Esophagus muscularis mucosa (tissue), 4 donors: ENCODE measurements around the gene SCN8A. TPM values are rescaled to one million over a fixed set of nuclear protein-coding genes. Genes with fewer than 3 reads are reported as not detected.

Source experiments
- DNase-seq: peaks from one replicate; pipeline ENCODE4 v3.0.0-alpha.2; 2017; ENCODE audit errors: extremely low spot score
- H3K27ac ChIP-seq, 4 donors: fragments of 200-600 bp; sonication (generic); replicated peaks in 1 of 4; 1 replicate in 3 of 4; 2 replicates in 1 of 4; pipeline ENCODE4 v1.5.1; 2016 to 2019; ENCODE audit warnings: mild to moderate bottlenecking in 1 of 4
- H3K27me3 ChIP-seq, 4 donors: fragments of 200-600 bp; sonication (generic); one replicate each; pipeline versions ENCODE4 v1.5.1 to v1.6.0; 2016 to 2019
- H3K36me3 ChIP-seq, 4 donors: fragments of 200-600 bp; sonication (generic); one replicate each; pipeline ENCODE4 v1.5.1; 2016 to 2019
- H3K4me1 ChIP-seq, 4 donors: fragments of 200-600 bp; sonication (generic); one replicate each; pipeline ENCODE4 v1.5.1; 2016 to 2019
- H3K4me3 ChIP-seq, 4 donors: fragments of 200-600 bp; sonication (generic); 1 replicate in 2 of 4; 2 replicates in 2 of 4; pipeline ENCODE4 v1.5.1; 2016 to 2019; ENCODE audit warnings: mild to moderate bottlenecking in 4 of 4, moderate library complexity in 1 of 4
- H3K9me3 ChIP-seq, 4 donors: fragments of 200-600 bp; sonication (generic); 1 replicate in 3 of 4; 2 replicates in 1 of 4; pipeline ENCODE4 v1.5.1; 2016 to 2019
- EP300 ChIP-seq: sonication (generic); formaldehyde crosslinking; IDR thresholded peaks from one replicate; pipeline ENCODE4 v1.6.1; 2017; ENCODE audit warnings: antibody characterized with exemption
- POLR2A ChIP-seq: fragments of 450-650 bp; IDR thresholded peaks from one replicate; pipeline ENCODE4 v1.6.1; 2017; ENCODE audit warnings: antibody characterized with exemption, moderate library complexity, mild to moderate bottlenecking, low read depth
- POLR2AphosphoS5 ChIP-seq, 2 donors: sonication (generic); formaldehyde crosslinking; IDR thresholded peaks; one replicate each; pipeline ENCODE4 v1.6.1; 2017; ENCODE audit warnings: antibody characterized with exemption in 2 of 2
- WGBS: methylation state at CpG from one replicate; pipeline ENCODE4 v1.1.5; 2018; 5-methylcytosine and 5-hydroxymethylcytosine counted together
- intact Hi-C: fragments of 100-400 bp; cut with DNase I; formaldehyde crosslinking; loops from one replicate; pipeline ENCODE4 v1.15.1; 2023
- total RNA-seq, 4 donors: library from RNA; depleted of rRNA; stranded (reverse); fragments of >200 nt; gene quantifications; one replicate each; pipeline versions ENCODE4 v1.1.0 to v1.2.1, GENCODE V29; 2016
- TF ChIP-seq, protein P1 (sequence below), 3 experiments: fragments of 200-600 bp in 2 of 3; fragments of 450-650 bp in 1 of 3; sonication (generic) in 2 of 3; IDR thresholded peaks; one replicate each; pipeline ENCODE4 v1.5.1; 2017 to 2019; ENCODE audit warnings: antibody characterized with exemption in 3 of 3, mild to moderate bottlenecking in 2 of 3, moderate library complexity in 1 of 3

Gene SCN8A
- total RNA-seq, 4 donors from 2014 or later: 0.26 to 0.42 (median 0.31) TPM

DNA sequence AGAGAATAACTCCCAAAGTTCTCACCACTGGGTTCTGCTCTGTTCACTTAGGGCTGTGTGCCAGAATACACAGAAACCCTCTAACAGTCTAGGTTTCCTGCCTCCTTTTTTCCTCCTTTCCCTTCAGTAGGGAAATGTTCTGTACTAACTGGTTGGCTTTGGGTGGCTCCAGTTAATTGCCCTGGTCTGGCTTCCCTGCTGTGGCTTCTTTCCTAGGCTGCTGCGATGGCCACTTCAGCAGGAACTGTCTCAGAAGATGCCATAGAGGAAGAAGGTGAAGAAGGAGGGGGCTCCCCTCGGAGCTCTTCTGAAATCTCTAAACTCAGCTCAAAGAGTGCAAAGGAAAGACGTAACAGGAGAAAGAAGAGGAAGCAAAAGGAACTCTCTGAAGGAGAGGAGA, 115.2 kb downstream of the SCN8A start:
- TF ChIP-seq EP300 (no peak), POLR2A (no peak)
- TF ChIP-seq, protein P1, sequence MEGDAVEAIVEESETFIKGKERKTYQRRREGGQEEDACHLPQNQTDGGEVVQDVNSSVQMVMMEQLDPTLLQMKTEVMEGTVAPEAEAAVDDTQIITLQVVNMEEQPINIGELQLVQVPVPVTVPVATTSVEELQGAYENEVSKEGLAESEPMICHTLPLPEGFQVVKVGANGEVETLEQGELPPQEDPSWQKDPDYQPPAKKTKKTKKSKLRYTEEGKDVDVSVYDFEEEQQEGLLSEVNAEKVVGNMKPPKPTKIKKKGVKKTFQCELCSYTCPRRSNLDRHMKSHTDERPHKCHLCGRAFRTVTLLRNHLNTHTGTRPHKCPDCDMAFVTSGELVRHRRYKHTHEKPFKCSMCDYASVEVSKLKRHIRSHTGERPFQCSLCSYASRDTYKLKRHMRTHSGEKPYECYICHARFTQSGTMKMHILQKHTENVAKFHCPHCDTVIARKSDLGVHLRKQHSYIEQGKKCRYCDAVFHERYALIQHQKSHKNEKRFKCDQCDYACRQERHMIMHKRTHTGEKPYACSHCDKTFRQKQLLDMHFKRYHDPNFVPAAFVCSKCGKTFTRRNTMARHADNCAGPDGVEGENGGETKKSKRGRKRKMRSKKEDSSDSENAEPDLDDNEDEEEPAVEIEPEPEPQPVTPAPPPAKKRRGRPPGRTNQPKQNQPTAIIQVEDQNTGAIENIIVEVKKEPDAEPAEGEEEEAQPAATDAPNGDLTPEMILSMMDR (IDR thresholded peaks at IDR 0.05): no peak
- Histone ChIP-seq H3K4me1 (no peaks in the 10 kb centered on the region), H3K36me3 (no peaks in the 10 kb centered on the region), H3K9me3 (no peaks in the 10 kb centered on the region), H3K27me3 (no peaks in the 10 kb centered on the region), H3K4me3 (no peak overlapping the region), H3K27ac (no peak overlapping the region)
- intact Hi-C loops: no loop called here
- 75% methylated on average over 3 of the region's 3 CpGs for WGBS
- DNase-seq: no peak

DNA sequence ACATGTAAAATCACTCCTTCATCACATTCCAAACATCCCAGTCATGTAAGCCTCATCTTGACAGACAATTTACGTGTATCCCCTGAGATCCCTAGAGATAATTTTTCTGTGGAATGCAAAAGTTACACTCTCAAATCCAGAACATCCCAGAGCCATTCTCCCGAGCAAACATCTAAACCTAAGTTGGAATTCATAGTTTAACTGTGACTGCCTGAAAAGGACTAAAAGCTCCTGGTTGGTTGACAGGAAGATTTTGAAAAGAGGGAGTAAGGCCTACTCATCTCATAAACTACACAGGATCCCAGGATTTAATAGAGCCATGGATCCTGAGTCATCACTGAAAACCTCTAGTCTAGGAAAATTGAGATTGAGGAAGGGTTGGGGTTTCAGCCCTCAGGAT, 123.6 kb downstream of the SCN8A start:
- no peaks in the 10 kb centered on the region for H3K36me3 ChIP-seq
- no peak overlapping the region for H3K4me3 ChIP-seq
- no peak for DNase-seq
- H3K9me3 ChIP-seq: no peaks in the 10 kb centered on the region
- intact Hi-C loops: no loop called here
- peaks cover 0 to 12% (median 0%) of the 10 kb centered on the region in 4 donors for H3K27me3 ChIP-seq
- TF ChIP-seq POLR2A (no peak), POLR2AphosphoS5 (IDR thresholded peaks at IDR 0.05) (no peak), EP300 (no peak)
- TF ChIP-seq, protein P1 (IDR thresholded peaks at IDR 0.05): no peak
- no peaks in the 10 kb centered on the region for H3K4me1 ChIP-seq
- 78% methylated on average over 2 of the region's 2 CpGs for WGBS
- H3K27ac ChIP-seq: no peak overlapping the region

DNA sequence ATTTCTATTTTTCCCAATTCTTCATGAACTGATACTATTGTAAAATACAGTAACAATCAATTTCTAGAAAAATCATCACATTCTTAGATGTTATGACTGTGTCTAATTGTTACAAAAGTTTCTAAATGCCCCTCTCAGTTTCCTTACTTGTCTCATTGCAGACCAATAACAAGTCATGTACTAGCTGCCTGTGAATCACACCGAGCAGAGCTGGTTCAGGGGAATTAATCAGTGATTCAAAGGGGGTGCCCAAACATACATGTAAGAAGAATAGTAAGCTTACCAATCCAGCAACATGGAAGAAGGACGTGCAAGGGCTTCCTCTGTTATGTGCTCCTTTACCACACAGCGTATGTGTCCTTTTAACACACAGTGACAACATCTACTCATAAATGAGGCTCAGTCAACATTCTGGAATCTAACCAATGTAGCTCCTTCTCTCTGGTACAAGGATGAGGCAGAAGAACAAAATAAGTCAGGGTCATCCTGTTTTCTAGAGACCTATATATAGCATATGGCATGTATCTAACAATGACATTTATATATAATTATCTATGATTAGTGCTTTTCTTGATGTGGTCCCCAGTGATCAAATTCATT, 126.4 kb downstream of the SCN8A start:
- no peak overlapping the region for H3K27ac ChIP-seq
- intact Hi-C loops: no loop called here
- no peak overlapping the region for H3K4me3 ChIP-seq
- H3K36me3 ChIP-seq: no peaks in the 10 kb centered on the region
- DNase-seq: no peak
- H3K4me1 ChIP-seq: peaks cover 6 to 9% (median 9%) of the 10 kb centered on the region in 4 donors
- no peaks in the 10 kb centered on the region for H3K9me3 ChIP-seq
- no peak for TF ChIP-seq POLR2AphosphoS5 (IDR thresholded peaks at IDR 0.05)
- TF ChIP-seq EP300: no peak
- TF ChIP-seq, protein P1 (IDR thresholded peaks at IDR 0.05): no peak
- TF ChIP-seq POLR2A: no peak
- 83% methylated on average over 3 of the region's 3 CpGs for WGBS
- H3K27me3 ChIP-seq: peaks cover 0 to 31% (median 0%) of the 10 kb centered on the region in 4 donors

DNA sequence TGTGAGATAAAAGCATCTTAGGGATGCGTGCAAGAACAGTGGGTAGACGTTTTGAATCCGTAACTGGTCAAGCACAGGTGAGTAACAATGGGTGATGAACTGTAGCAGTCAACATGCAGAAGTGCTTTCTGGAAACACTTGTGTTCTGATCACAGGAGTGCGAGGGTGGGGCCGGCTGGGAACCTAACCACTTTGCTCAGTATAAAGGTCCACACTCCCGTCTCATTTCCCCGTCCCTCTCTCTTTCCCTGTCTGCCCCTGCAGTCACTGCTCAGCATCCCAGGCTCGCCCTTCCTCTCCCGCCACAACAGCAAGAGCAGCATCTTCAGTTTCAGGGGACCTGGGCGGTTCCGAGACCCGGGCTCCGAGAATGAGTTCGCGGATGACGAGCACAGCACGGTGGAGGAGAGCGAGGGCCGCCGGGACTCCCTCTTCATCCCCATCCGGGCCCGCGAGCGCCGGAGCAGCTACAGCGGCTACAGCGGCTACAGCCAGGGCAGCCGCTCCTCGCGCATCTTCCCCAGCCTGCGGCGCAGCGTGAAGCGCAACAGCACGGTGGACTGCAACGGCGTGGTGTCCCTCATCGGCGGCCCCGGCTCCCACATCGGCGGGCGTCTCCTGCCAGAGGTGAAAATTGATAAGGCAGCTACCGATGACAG, 130.4 kb downstream of the SCN8A start:
- WGBS: 11% methylated on average over 17 of the region's 44 CpGs
- H3K27ac ChIP-seq: no peak overlapping the region
- intact Hi-C loops: no loop called here
- no peak for DNase-seq
- H3K4me1 ChIP-seq: peaks cover 6 to 9% (median 9%) of the 10 kb centered on the region in 4 donors
- H3K27me3 ChIP-seq: peaks cover 0 to 36% (median 0%) of the 10 kb centered on the region in 4 donors
- no peaks in the 10 kb centered on the region for H3K9me3 ChIP-seq
- TF ChIP-seq POLR2AphosphoS5 (IDR thresholded peaks at IDR 0.05): no peak
- TF ChIP-seq, protein P1 (IDR thresholded peaks at IDR 0.05): peak in 1 of 3 experiments; percentile 41
- H3K4me3 ChIP-seq: peak overlapping the region; percentile 27 to 48 (median 30)
- H3K36me3 ChIP-seq: no peaks in the 10 kb centered on the region

DNA sequence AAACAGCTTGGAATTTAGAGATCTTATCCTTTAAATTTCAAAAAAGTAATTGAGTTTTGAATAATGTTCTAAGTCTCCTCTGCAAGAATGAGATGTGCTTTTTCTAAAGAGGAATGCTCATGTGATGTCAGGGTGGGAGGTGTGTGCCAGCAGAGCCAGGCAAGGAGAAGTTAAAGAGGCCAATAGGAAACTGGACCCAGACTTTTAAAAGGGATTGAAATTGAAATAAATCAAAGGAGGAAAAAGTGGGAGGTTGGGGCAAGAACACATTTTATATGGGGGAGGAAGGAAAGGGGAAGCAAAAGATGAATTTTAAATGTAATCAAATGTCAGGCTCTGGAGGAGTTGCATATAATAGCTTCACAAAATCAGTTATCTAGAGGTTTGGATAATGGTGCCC, 131.4 kb downstream of the SCN8A start:
- intact Hi-C loops: no loop called here
- H3K36me3 ChIP-seq: no peaks in the 10 kb centered on the region
- DNase-seq: no peak
- H3K27ac ChIP-seq: no peak overlapping the region
- H3K4me3 ChIP-seq: no peak overlapping the region
- TF ChIP-seq, protein P1 (IDR thresholded peaks at IDR 0.05): no peak
- peaks cover 0 to 30% (median 0%) of the 10 kb centered on the region in 4 donors for H3K27me3 ChIP-seq
- no peaks in the 10 kb centered on the region for H3K9me3 ChIP-seq
- H3K4me1 ChIP-seq: peaks cover 6 to 9% (median 9%) of the 10 kb centered on the region in 4 donors
